AG04450 (cell line): ENCODE measurements around the gene LEP. TPM values are rescaled to one million over a fixed set of nuclear protein-coding genes. Genes with fewer than 3 reads are reported as not detected.

ENCODE experiments used
- CTCF ChIA-PET: fragments of 300-600, 350-600 bp; formaldehyde crosslinking; extraction: SDS; loops from one replicate; lab custom pipeline; 2022; ENCODE audit warnings: antibody characterized with exemption, inconsistent platforms; lab: Charles Lee
- POLR2A ChIA-PET: fragments of 350-600 bp; formaldehyde crosslinking; extraction: SDS; loops from one replicate; lab custom pipeline; 2021; ENCODE audit warnings: antibody characterized with exemption, inconsistent platforms; lab: Yijun Ruan, JAX
- DNase-seq: peaks from one replicate; pipeline ENCODE4 v3.0.0-alpha.2; 2011; ENCODE audit warnings: low read depth, low spot score
- H3K27ac ChIP-seq: one replicate; pipeline ENCODE4 v1.5.1; 2012; ENCODE audit warnings: low read depth, low read length, control low read depth
- H3K27me3 ChIP-seq: one replicate; pipeline ENCODE4 v1.6.0; 2012; ENCODE audit warnings: low read length; ENCODE audit not compliant: control insufficient read depth, insufficient read depth
- H3K4me3 ChIP-seq: 2 replicates; pipeline ENCODE4 v1.5.1; 2011; ENCODE audit warnings: mild to moderate bottlenecking, low read depth, low read length, control low read depth
- H3K9me3 ChIP-seq: 2 replicates; pipeline ENCODE4 v1.5.1; 2012; ENCODE audit warnings: low read length; ENCODE audit not compliant: control insufficient read depth, insufficient read depth
- CTCF ChIP-seq: IDR thresholded peaks from 2 replicates; pipeline ENCODE4 v1.5.1; 2011; ENCODE audit warnings: low read depth, low read length, control low read depth, inconsistent platforms
- polyA plus RNA-seq: library from polyadenylated mRNA; depleted of rRNA; stranded (reverse); fragments of >200 nt; gene quantifications from 2 replicates; pipeline ENCODE4 v1.2.3, GENCODE V29; 2011

The LEP gene
- polyA plus RNA-seq, 1 experiment, result not detected

- TF ChIP-seq CTCF, result no peak
- H3K27me3 ChIP-seq, result peaks cover 39% of the 10 kb centered on the region
- CTCF ChIA-PET, result interaction anchor here (3.8 kb wide), 1 partner anchor 11 kb away, joined by 27 read pairs; no protein-coding TSS in a partner anchor
- H3K27ac ChIP-seq, result no peak overlapping the region
- peaks cover 13% of the 10 kb centered on the region for H3K9me3 ChIP-seq
- DNase-seq, result no peak
- no peak overlapping the region for H3K4me3 ChIP-seq
- POLR2A ChIA-PET, result no interaction called here
Measured at GRCh38 chr7:128197989-128198580, 43.0 kb upstream of the LEP start.

- peaks cover 5% of the 10 kb centered on the region; the same call in 1 of the 2 replicates for H3K9me3 ChIP-seq
- TF ChIP-seq CTCF, result no peak
- DNase-seq, result no peak
- H3K4me3 ChIP-seq, result no peak overlapping the region
- peaks cover 57% of the 10 kb centered on the region for H3K27me3 ChIP-seq
- POLR2A ChIA-PET, result no interaction called here
- H3K27ac ChIP-seq, result no peak overlapping the region
- CTCF ChIA-PET, result interaction anchor here (3.8 kb wide), 1 partner anchor 9 kb away, joined by 27 read pairs; no protein-coding TSS in a partner anchor
Measured at GRCh38 chr7:128200376-128200775, 40.7 kb upstream of the LEP start.

GRCh38 chr7:128201067-128201689, 39.9 kb upstream of the LEP start:
- no peak for DNase-seq
- peaks cover 5% of the 10 kb centered on the region; the same call in 1 of the 2 replicates for H3K9me3 ChIP-seq
- no peak overlapping the region for H3K4me3 ChIP-seq
- H3K27me3 ChIP-seq, result peaks cover 62% of the 10 kb centered on the region
- ChIA-PET POLR2A (no interaction called here), CTCF (interaction anchor here (0.6 to 3.8 kb wide), 2 partner anchors 8 to 113 kb away, joined by 4 to 27 read pairs; no protein-coding TSS in a partner anchor)
- no peak overlapping the region for H3K27ac ChIP-seq
- no peak for TF ChIP-seq CTCF

- no peak for DNase-seq
- no peak overlapping the region for H3K4me3 ChIP-seq
- H3K27me3 ChIP-seq, result peaks cover 67% of the 10 kb centered on the region
- CTCF ChIA-PET, result no interaction called here
- POLR2A ChIA-PET, result no interaction called here
- peaks cover 5% of the 10 kb centered on the region; the same call in 1 of the 2 replicates for H3K9me3 ChIP-seq
- no peak overlapping the region for H3K27ac ChIP-seq
- TF ChIP-seq CTCF, result no peak
Measured at GRCh38 chr7:128201690-128202085, 39.4 kb upstream of the LEP start.
